Activated CD4-positive, alpha-beta T cell treated with anti-CD3 and anti-CD28 coated beads, Interleukin-10, Interleukin-2, amounts not matched to agents 100 ng/mL and 50 ng/mL, durations not matched to agents 16 hours and 8 hours (primary cell): ENCODE data around the gene TBC1D3B.
"Not testable (repeated sequence)": the region's sequence is repeated elsewhere in the genome, so short reads cannot be mapped to it uniquely, and the experiment has no call there.

Source experiments
- DNase-seq: peaks from one replicate; pipeline ENCODE4 v3.0.0-alpha.2; 2020

TBC1D3B gene

DNA sequence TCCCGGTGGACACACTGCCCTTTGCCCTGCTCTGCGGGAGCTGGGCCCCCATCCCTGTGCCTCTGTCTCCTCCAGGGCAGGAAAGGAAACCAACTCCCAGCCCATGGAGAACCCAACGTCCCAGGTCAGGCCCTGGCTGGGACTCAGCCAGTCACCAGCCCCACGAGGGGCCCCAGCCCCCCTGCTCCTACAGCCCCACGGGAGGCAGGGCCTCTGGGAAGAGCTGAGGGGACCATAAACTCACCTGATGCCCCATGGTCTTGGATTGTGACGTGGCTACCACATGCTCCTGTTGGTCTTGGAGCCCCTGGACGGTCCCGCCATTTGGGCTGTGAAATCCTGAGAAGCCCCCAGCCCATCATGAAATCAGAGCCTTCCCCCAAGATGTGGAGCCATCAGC is 7.6 kb downstream of the TBC1D3B start:
- DNase-seq: not testable (repeated sequence)

DNA sequence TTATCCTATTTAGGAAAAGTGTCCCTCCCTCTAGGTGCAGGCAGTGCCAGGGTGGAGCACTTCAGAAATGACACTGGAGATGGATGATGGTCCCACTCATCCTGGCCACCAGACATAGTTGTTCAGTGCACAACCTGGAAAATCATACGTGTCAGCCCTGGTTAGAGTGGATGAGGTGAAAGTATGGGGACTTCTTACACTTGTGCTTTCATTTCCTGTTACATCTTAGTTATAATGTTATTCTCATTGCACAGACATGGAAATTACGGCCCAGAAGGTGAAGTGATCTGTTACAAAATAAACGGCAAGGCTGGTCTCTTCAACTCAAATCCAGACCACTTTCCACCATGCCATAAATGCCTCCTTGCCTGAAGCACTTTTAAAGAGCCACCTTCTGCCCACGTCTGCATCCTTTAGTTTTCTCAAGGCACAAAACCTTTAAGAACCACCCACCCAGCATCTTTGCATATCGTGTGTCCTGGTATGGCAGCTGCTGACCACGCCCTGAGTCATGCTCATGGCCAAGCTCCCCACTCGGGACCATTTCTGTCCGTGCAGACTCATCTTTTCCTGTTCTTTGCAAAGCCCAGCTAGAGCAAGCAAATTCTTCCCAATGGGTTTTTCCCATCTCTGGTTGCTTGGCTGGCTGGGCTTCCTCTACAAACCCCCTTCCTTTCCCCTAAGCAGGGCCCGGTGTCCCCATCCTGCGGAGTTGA is 22.4 kb downstream of the TBC1D3B start:
- no peak for DNase-seq

DNA sequence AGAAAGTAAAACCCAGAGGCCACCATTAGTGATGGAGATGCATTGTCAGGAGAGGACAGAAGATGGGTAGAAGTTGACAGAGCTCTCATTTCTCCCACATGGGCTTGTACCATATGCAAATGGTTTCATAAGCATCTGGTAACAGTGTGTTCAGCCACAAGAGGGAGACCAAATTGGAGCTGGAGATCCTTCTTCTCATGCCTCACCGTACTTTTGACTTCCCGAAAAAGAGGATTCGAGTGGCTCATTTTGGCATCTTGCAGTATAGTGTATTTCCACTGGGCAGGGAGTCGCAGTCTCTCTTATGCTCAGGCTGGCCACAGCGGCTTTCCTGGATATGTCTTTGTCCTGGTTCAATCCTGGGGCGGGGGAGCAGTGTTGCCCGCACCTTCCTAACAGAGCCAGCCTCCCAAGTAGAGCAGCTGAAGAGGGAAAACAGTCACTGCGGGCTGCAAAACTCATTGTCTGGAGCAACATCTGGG is 23.8 kb downstream of the TBC1D3B start:
- DNase-seq: no peak

DNA sequence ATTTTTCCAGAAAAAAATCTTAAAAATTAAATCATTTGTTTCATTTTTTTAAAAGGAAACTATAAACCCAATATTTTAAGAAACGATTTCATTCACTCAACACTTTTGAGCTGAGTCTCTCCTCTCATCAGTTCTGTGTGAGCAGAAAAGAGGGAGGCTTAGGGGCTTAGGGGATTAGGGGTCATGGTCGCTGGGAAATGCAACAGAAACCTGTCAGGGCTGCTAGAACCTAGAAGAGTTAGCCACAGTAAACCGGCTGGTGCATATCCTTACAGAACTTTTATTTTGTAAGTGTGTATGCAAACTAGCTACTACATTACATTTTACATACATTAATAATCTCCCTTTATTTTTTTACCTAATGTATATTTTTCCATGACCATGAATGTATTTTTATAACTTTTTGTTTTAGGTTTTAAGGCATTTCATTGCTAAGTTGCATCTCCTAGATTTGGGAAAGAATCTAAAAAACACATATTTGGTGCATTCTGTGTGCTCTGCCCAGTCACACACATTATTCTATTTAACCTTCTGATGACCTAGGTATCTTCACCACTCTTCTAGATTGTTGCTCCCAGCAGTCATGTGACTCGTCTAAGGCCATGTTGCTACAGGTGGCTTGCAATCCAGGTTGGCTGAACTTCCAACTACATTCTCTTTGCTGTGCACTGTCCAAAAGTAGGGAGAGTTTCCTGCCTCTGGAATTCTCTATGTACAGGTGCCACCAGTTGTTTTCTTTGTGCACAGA is 24.4 kb downstream of the TBC1D3B start:
- no peak for DNase-seq

DNA sequence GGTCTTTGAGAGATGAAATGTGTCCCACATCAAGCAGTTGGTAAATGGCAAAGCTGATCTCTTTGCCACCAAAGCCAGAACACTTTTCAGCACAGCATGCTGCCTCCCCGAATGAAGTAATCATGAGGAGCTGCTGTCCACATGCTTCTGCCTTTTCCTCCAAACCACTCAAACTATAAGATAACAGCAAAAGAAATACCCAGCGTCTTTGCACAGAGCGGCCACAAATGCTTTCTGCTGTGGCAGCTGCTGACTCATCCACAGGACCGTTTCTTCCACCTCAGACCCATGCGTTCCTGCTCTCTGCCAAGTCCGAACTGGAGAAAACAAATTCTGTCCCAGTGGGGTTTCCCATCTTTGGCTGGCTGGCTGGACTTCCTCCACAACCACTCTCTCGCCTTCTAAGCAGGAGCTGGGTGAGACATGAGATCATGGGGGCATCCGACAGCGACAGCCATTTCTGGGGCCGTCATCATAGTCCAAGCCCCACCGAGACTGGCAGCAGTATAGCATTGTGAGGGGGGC is 27.1 kb downstream of the TBC1D3B start:
- peak; percentile 48 for DNase-seq

DNA sequence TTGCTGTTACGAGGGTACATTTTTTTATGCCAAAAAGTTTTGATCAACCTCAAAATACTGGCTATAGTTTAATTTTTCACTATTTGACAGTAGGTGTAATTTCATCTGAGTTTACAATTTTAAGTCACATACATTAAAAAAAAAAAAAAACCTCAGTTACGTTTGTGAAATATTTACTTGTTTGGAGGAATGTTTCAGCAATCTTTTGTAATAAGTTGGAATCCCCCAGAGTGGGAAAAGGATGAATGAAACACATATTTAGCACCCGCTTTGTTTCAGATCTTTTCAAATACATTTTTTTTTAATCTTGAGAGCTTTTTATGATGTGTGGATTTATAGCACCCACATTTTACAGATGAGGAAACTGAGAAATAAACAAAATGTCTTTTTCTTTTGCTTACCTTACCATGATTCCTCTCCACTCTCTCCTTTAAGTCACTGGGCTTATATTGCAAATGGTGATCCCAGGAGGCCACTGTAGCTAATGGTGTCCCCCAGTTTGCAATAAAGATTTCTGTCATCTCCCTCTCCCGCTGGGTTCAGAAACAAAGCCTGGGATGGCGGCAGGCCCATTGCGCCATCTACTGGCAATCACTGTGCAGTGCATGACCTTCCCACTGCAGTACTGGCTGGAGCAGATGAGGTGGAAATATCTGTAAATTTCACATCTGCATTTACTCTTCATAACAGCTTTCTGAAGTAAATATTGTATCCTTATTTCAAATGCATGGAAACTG is 27.7 kb downstream of the TBC1D3B start:
- DNase-seq: peak; percentile 84

DNA sequence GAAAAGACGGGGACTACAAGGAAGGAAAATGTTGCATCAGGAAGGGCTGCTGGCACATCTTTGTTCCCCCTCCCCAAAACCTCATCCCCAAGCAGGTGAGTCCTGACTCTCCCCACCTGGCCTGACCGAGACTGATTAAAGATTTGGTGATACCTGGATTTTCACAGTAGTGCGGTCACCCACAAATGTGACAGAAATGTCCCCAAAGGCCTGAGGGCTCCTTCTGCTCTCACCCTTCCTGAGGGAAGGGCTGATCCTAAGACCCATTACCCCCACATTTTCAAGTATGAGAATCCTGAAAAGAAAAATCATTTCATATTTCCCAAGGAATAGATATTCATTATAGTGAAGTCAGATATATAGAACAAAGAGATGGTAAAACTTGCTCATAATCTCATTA is 28.8 kb downstream of the TBC1D3B start:
- DNase-seq: no peak

DNA sequence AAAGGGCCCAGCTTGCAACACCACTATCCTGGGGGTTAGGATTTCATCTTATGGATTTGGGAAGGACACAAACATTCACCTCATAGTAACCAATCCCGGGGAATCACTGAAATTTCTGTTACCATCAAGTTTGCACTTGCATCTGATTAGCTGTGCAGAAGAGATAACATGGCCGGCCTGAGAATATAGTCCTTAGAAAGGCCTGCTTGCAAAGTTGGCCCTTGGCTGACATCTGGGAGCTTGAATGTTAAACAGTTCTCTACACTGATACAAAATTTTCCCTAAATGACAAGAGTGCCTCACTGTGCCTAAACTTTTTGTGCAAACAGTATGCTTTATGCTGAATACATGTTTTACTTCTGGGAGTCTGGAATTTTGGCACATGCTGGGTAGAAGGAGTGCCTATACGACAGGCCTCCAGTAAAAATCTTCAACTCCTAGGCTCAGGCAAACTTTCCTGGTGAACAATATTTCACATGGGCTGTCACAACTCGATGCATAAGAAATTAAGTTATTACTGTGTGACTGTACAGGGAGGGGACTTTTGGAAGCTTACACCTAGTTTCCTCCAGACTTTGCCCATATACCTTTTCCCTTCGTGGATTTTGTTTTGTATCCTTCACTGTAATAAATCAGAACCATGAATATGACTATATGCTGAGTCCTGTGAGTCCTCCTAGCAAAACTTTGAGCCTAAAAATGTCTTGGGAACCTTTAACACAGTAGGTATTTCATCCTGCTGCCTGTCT is 31.3 kb downstream of the TBC1D3B start:
- DNase-seq: no peak

DNA sequence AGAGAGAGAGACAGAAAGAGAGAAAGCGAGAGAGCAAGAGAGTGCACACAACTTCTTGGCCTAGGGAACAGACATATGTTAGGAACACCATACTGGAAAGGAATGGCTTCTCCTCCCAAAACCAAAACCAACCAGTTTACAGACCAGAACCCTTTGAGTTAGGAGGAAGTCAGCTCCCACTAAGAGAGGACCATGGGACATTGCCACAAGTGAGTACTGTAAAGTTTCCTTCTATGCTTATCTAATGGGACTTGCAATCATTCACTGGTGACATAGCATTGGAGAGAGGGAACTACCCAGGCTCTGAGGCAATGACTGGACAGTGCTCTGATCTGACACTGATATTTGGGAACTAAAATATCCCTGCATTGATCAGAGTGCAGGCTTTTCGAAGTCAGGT is 32.4 kb downstream of the TBC1D3B start:
- no peak for DNase-seq

DNA sequence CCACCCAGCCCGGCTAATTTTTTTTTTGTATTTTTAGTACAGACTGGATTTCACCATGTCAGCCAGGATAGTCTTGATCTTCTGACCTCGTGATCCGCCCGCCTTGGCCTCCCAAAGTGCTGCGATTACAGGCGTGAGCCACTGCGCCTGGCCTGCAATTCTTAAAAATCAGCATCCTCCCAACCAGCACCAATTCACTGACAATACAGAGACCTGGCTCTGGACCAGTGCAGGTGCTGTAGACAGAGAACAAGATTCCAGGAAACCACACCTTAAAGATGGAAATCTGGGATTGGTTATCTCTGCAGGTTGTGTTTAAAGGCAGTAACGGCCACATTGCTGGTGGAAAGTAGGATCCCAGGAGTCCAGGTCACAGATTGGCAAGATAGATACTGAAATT is 33.6 kb downstream of the TBC1D3B start:
- DNase-seq: no peak

DNA sequence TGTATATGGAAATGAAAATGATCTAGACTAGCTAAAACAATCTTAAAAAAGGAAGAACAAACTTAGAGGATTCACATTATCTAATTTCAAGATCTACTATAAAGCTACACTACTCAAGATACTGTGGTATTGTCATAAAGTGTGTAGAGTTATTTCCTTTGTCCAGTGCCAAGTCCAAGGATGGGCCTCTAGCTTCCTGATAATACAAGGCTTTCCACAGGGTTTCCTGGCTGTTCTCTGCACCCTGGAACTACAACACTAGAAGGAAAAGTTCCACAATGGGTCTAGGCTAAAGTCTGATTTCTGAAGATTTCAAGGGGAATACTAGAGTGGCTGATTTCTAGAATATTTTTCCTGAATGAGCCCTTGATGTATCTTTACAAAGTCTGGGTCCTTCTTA is 34.2 kb downstream of the TBC1D3B start:
- no peak for DNase-seq

DNA sequence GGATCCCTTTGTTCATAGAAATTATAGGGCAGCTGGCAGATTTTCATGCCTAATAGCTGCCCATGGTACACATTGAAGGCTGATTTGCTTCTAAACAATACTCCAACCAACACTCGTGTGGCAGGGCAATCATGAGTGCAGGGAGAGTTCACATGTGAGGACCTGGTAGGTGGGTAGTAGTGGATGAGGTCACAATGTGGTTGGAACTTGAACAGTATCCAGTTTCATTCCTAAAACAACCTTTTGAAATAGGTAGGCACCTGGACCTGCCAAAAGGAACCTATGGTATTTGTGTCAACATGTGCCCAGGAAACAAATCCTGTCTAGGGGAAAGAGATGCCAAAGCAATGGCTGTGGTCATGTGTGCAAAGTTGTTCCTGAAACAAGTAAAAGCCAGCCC is 40.0 kb downstream of the TBC1D3B start:
- DNase-seq: no peak

DNA sequence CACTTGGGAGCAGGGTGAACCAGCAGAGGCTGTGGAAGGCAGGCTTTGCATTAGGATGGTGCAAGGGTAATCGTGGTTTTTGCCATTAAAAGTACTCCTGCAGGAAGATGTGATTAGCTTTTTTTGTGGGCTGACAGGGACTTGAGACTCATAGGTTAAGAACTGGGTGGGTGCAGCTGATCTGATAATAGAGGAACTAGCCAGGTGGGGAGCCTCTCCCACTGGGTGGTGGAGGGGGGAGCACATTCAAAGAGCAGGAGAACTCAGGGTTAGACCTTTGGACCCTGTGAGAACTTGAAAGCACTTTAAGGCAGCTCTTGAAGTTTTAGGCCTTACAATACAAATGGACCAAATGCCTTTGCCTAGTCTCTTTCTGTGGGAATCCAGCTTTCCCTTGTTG is 40.4 kb downstream of the TBC1D3B start:
- no peak for DNase-seq

DNA sequence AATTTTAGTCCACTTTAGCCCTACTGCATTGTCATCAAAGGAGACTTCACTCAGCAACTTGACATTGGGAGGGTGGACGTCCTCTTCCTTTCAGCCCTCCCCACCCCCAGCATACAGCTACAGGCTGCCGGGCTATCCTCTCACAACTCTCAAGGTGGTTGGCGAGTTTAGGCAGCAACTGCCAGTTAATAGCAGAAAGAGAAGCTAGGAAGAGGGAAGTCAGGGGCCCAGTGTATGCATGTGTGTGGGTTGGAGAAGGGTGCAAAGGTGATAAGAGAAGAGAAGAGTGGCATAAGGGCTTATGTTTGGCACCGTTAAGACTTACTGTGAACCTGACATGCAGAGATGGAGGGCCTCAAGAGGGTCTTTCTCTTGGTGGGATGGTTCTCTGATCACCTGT is 41.0 kb downstream of the TBC1D3B start:
- DNase-seq: no peak

DNA sequence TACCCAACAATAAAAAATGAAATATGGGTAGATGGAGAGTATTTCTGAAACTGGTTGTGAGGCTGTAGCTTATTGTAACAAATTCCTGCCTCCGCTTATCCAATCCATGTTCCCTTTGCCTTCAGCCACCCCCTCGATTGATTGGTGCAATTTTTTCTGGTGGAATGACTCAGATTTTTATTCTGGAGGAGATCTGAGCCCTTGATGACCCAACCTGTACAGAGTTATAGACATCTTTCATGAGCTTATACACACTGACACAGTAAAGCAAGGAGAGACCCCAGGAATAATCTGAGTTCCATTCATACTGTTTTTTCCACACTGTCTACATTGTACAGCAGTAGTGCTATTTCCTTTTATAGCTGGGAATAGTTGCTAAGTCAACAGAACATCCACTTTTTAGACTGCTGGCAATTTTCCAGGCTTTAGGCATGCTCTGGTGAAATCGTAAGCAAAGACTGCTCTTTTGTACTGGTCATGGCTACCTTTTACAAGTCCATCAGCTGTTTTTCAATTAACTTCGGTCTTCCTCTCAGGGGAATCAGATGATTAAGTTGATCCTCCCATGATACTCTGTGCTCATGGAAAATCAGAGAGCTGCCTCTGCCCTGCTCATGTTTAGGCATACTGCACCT is 42.7 kb downstream of the TBC1D3B start:
- no peak for DNase-seq

DNA sequence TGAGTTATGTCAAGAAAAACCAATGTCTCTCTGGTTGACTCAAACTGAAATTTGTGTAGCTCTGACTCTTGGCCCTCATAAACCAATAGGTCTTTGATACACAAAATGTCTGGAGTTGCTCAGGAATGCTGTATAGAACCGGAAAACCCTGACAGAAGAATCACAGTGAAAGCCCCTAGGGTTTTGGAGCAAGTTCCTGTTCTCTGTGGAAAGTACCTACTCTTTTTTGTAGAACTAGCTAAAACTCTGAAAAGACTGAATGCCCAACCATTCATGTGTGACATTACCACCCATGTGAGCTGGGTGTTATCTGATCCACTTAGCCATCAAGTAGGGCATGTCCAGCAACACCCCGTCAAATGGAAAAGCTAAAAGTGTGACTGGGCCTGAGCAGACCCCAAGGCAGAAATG is 44.0 kb downstream of the TBC1D3B start:
- DNase-seq: no peak

DNA sequence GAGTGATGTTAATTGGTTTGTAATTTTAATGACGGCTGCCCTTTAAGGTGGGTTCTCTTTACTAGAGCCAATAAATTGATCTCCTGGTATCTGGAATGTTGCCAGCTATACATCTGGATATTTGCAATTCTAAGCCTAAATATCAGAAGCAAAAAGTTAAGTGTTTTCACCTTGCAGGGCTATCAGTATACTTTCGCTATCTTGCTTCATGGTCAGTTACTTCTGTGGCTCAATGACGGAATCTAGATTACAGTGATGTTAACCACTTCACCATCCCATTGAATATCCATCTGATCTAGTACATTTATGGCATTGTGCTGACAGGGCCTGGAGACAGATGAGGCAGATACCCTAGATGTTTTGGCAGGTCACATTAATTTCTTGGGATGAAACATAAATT is 44.5 kb downstream of the TBC1D3B start:
- no peak for DNase-seq

DNA sequence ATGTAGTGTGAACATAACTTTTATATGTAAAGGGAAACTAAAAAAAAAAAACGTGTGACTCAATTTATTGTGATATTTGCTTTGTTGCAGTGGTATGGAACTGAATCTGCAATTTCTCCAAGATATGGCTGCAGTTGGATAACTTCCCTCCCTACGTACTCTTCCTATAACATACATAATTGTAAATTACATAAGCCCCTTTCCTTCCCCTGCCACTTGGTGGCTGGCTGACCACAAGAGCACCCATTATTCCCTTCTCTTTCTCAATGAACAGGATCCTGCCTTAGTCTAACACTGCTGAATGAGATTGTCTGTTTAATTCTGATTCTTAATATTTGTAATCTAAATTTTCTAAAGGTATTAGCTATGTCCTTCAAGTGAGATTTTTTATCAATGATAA is 45.0 kb downstream of the TBC1D3B start:
- DNase-seq: no peak

DNA sequence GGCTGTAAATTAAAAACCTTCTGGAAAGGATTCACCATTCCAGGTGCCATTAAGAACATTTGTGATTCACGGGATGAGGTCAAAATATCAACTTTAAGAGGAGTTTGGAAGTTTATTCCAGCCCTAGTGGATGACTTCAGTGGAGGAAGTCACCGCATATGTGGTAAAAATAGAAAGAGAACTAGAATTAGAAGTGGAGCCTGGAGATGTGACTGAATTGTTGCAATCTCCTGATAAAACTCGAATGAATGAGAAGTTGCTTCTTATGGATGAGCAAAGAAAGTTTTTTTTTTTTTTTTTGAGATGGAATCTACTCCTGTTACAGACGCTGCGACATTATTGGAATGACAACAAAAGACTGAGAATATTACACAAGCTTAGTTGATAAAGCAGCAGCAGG is 46.1 kb downstream of the TBC1D3B start:
- no peak for DNase-seq

DNA sequence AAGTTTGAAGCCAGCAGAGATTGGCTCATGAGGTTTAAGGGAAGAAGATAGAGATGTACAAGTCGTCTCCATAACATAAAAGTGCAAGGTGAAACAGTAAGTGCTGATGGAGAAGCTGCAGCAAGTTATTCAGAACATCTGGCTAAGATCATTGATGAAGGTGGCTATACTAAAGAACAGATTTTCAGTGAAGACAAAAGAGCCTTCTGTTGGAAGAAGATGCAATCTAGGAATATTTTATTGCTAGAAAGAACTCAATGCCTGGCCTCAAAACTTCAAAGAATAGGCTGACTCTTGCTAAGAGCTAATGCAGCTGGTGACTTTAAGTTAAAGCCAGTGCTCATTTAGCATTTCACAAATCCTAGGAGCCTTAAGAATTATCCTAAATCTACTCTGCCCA is 46.8 kb downstream of the TBC1D3B start:
- DNase-seq: no peak

DNA sequence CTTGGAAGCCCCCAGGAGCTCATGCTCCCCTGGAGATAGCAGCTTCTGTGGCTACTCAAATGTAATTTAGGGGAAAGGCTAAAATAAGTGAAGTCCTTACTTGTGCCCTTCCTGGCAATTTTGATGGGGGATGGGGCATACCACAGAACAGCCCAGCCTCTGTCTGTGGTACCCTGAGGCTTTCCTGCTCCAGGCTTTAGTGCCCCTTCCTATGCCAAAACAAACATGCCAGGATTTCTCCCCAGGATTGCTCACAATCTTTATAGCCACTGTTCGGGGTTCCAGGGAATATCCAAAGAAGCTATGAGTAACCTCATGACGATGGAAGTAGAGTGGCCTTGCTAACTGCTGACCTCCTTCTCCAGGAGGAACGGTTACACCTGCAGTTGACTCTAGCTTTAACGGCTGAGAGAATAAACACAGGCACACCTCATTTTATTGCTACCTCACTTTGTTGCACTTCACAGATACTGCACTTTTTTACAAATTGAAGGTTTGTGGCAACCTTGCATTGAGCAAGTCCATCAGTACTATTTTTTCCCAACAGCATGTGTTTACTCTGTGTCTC is 47.9 kb downstream of the TBC1D3B start:
- no peak for DNase-seq

DNA sequence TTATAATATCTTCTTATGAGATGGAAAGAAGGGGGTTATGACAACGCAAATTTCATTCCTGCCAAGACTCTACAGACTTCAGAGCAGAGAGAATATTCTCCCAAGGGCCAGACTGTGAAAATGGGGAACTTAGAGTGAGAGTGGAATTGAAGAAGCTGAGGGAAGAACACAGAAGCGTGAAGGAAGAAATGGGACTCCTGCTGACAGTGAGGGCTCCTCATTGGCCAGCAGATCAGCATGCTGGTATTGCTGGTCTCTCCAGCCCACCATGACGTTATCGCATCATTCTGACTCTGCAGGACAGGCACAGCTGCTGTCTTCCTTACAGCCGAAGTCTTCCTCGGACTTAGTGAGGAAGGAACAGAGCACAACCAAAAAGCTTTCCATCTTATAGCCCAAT is 48.5 kb downstream of the TBC1D3B start:
- no peak for DNase-seq
